GM12878 (cell line): ENCODE results near the gene TTLL11.

ENCODE experiments used
- CBX5 ChIP-seq: sonication (generic); IDR thresholded peaks from 2 replicates; pipeline ENCODE4 v1.6.1; 2016; ENCODE audit warnings: low read depth, moderate library complexity, mild to moderate bottlenecking, inconsistent platforms
- CTCF ChIP-seq, 3 experiments: IDR thresholded peaks in 2 of 3; conservative IDR thresholded peaks in 1 of 3; 2 replicates each; pipeline ENCODE4 v1.5.1; 2011; ENCODE audit warnings: low read depth in 3 of 3, low read length in 3 of 3, mild to moderate bottlenecking in 3 of 3, control low read depth in 2 of 3, moderate library complexity in 2 of 3, inconsistent platforms in 1 of 3, mixed read lengths in 1 of 3; ENCODE audit not compliant: control insufficient read depth in 2 of 3, insufficient read depth in 1 of 3; ENCODE audit errors: extremely low read depth in 1 of 3
- EZH2 ChIP-seq: IDR thresholded peaks from 2 replicates; pipeline ENCODE4 v1.6.1; 2012; ENCODE audit warnings: low read depth, mild to moderate bottlenecking, control low read depth, inconsistent platforms, low read length, borderline replicate concordance; ENCODE audit not compliant: control insufficient read depth
- JUNB ChIP-seq: IDR thresholded peaks from 2 replicates; pipeline ENCODE4 v1.6.1; 2016; ENCODE audit warnings: antibody characterized with exemption, mild to moderate bottlenecking
- MXI1 ChIP-seq: fragments of 150-350 bp; IDR thresholded peaks from 2 replicates; pipeline ENCODE4 v1.6.1; 2011; ENCODE audit warnings: low read depth, mild to moderate bottlenecking, inconsistent platforms, low read length, improper control_type of control experiment
- NFXL1 ChIP-seq: fragments of 450-650 bp; IDR thresholded peaks from 2 replicates; pipeline ENCODE4 v1.6.1; 2017; ENCODE audit warnings: antibody characterized with exemption, mild to moderate bottlenecking, borderline replicate concordance
- POLR2A ChIP-seq: IDR thresholded peaks from 2 replicates; pipeline ENCODE4 v1.6.1; 2011; ENCODE audit warnings: low read depth, mild to moderate bottlenecking, low read length
- SIN3A ChIP-seq: IDR thresholded peaks from 2 replicates; pipeline ENCODE4 v1.6.1; 2012; ENCODE audit warnings: low read depth, low read length, improper control_type of control experiment
- STAT3 ChIP-seq: IDR thresholded peaks from 2 replicates; pipeline ENCODE4 v1.6.1; 2011; ENCODE audit warnings: low read depth, low read length, improper control_type of control experiment
- ZNF217 ChIP-seq: fragments of 450-650 bp; IDR thresholded peaks from 2 replicates; pipeline ENCODE4 v1.6.1; 2017; ENCODE audit warnings: antibody characterized with exemption, mild to moderate bottlenecking

GRCh38 chr9:122095010-122095767, 2.1 kb upstream of the TTLL11 start:
- no peak for TF ChIP-seq POLR2A
- no peak for TF ChIP-seq ZNF217
- no peak for TF ChIP-seq STAT3
- TF ChIP-seq CTCF (IDR thresholded peaks at IDR 0.05 in 2 of 3, conservative IDR thresholded peaks at IDR 0.05 in 1 of 3; ENCODE audit: control insufficient read depth in 2 of 3, extremely low read depth in 1 of 3, insufficient read depth in 1 of 3, low read depth in 3 of 3, low read length in 3 of 3) = peak; percentile 60 to 73 (median 62)
- TF ChIP-seq MXI1 = no peak
- no peak for TF ChIP-seq CBX5
- TF ChIP-seq JUNB = no peak
- TF ChIP-seq NFXL1 = no peak
- no peak for TF ChIP-seq SIN3A
- no peak for TF ChIP-seq EZH2
